NCI-H1930 (cell line): ENCODE results near the gene KLF16.

ENCODE experiments used
- DNase-seq, 2 experiments: peaks; one replicate each; lab custom pipeline; 2025; lab: John Stamatoyannopoulos, UW

Gene KLF16

GRCh38 chr19:1806184-1807029, 57.0 kb downstream of the KLF16 start:
- DNase-seq = no peak

DNA sequence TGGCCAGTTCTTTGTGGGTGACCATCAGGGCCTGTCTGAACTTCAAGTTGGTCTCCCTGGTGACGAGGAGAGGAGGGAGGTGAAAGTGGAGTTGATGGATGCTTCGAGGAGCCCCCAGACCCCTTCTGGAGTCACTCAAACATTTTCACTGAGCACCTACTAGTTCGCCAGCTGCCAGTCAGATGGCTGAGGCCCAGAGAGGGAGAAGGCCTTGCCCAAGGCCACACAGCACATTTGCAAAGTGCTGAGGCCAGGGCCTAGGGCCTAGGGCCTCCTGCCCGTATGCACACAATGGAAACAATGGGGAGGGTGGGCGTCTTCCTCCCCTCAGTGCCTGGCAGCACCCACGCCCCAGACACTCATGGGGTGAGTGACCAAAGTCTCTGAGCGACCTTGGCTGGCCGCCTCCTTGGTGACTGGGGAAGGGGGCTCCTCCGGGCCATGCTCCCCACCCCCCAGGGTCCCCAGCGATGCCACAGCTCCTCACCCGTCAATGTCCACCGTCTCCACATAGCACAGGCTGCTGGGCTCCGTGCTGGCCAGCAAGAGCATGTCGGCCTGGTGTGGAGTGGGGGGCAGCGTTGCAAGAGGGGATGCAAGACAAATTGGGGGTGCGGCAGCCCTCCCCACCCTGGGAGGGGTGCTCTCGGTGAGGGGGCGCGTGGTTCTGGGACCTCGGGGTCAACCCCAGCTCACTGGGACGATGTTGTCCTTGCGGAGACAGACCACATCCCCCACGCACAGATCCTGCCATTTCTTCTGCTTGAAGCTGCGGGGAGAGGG, 57.8 kb downstream of the KLF16 start:
- DNase-seq = no peak

GRCh38 chr19:1804858-1805257, 58.5 kb downstream of the KLF16 start:
- no peak for DNase-seq
